Measurements from ENCODE around the gene ITGA7. TPM values are rescaled to one million over a fixed set of nuclear protein-coding genes. Genes with fewer than 3 reads are reported as not detected.
A peak's percentile ranks its signal among the peaks of the same experiment; 100 is the strongest.

Gene ITGA7
- total RNA-seq, 2 donors from 2014 or later, result 11.4 to 52.1 TPM

- TF ChIP-seq POLR2A (IDR thresholded peaks at IDR 0.05), result no peak
- TF ChIP-seq CTCF (IDR thresholded peaks at IDR 0.05), result no peak
- Histone ChIP-seq H3K27ac (peak overlapping the region; percentile 23 to 80 (median 68)), H3K4me3 (no peak overlapping the region), H3K27me3 (no peaks in the 10 kb centered on the region), H3K4me1 (peaks cover 19% of the 10 kb centered on the region), H3K36me3 (replicated peaks in 1 of 2; ENCODE audit: insufficient read depth in 1 of 2, low read depth in 2 of 2) (no peaks in the 10 kb centered on the region), H3K9me3 (no peaks in the 10 kb centered on the region)
- intact Hi-C loops (cut with DNase I), result no loop called here
- ATAC-seq, result no peak
- DNase-seq, result no peak
- WGBS, 2 donors, result 16 to 18% methylated on average over 4 of the region's 4 CpGs
These were observed 29.9 kb upstream of the ITGA7 start for GRCh38 chr12:55737581-55738122.

- peaks cover 17% of the 10 kb centered on the region for H3K4me1 ChIP-seq
- WGBS, 2 donors, result 12 to 23% methylated on average over 6 of the region's 6 CpGs
- ATAC-seq (peak; percentile 91), DNase-seq (peak; percentile 87 to 90 (median 88))
- H3K9me3 ChIP-seq, result no peaks in the 10 kb centered on the region
- TF ChIP-seq CTCF (IDR thresholded peaks at IDR 0.05) (peak; percentile 56 to 99 (median 89)), POLR2A (IDR thresholded peaks at IDR 0.05) (no peak)
- H3K4me3 ChIP-seq, result no peak overlapping the region
- peak overlapping the region in 3 of 4 donors; percentile 65 to 80 (median 72) for H3K27ac ChIP-seq
- H3K36me3 ChIP-seq (replicated peaks in 1 of 2; ENCODE audit: insufficient read depth in 1 of 2, low read depth in 2 of 2), result no peaks in the 10 kb centered on the region
- intact Hi-C loops (cut with DNase I), result no loop called here
- H3K27me3 ChIP-seq, result no peaks in the 10 kb centered on the region
These were observed 29.3 kb upstream of the ITGA7 start for GRCh38 chr12:55736780-55737580.

- DNase-seq, result no peak
- TF ChIP-seq CTCF (IDR thresholded peaks at IDR 0.05) (no peak), POLR2A (IDR thresholded peaks at IDR 0.05) (no peak)
These were observed 28.4 kb upstream of the ITGA7 start for GRCh38 chr12:55736076-55736475.

DNA sequence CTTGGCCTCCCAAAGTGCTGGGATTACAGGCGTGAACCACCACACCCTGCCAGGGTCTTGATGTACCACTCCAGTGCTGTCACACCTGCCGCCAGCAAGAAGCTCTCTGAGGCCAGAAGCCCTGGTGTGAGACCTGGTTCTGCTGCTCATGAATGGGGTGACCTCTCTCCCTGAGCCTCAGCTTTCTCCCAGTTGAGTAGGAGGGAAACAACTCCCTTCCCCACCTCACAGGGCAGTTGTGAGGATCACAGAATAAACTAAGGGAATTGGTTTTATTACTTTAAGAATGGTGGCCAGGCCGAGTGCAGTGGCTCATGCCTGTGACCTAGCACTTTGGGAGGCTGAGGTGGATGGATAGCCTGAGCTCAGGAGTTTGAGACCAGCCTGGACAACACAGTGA, 26.9 kb upstream of the ITGA7 start:
- ATAC-seq (no peak), DNase-seq (no peak)
- intact Hi-C loops (cut with DNase I), result no loop called here
- H3K27ac ChIP-seq, result no peak overlapping the region
- WGBS, 2 donors, result 91 to 100% methylated on average over 1 to 3 of the region's 3 CpGs
- H3K9me3 ChIP-seq, result no peaks in the 10 kb centered on the region
- no peak overlapping the region for H3K4me3 ChIP-seq
- H3K27me3 ChIP-seq, result no peaks in the 10 kb centered on the region
- peaks cover 31% of the 10 kb centered on the region for H3K4me1 ChIP-seq
- no peak for TF ChIP-seq POLR2A (IDR thresholded peaks at IDR 0.05)
- TF ChIP-seq CTCF (IDR thresholded peaks at IDR 0.05), result no peak
- no peaks in the 10 kb centered on the region for H3K36me3 ChIP-seq (replicated peaks in 1 of 2; ENCODE audit: insufficient read depth in 1 of 2, low read depth in 2 of 2)

More at GRCh38 chr12:55736076-55736475, 28.4 kb upstream of the ITGA7 start:
- no peaks in the 10 kb centered on the region for H3K36me3 ChIP-seq (replicated peaks in 1 of 2; ENCODE audit: insufficient read depth in 1 of 2, low read depth in 2 of 2)
- 33 to 62% methylated on average over 3 of the region's 3 CpGs for WGBS, 2 donors
- H3K9me3 ChIP-seq, result no peaks in the 10 kb centered on the region
- intact Hi-C loops (cut with DNase I), result no loop called here
- no peak overlapping the region for H3K4me3 ChIP-seq
- H3K4me1 ChIP-seq, result peaks cover 17% of the 10 kb centered on the region
- ATAC-seq, result no peak
- no peak overlapping the region for H3K27ac ChIP-seq
- no peaks in the 10 kb centered on the region for H3K27me3 ChIP-seq
